Liver (tissue), 9 donors: Measurements from ENCODE around the gene STN1. TPM values are rescaled to one million over a fixed set of nuclear protein-coding genes. Genes with fewer than 3 reads are reported as not detected.

Experiments used
- DNase-seq: peaks from one replicate; pipeline ENCODE4 v3.0.0-alpha.2; 2017; ENCODE audit warnings: low spot score
- H3K27ac ChIP-seq, 2 donors: one replicate each; pipeline ENCODE4 v1.7.0; 2013; ENCODE audit warnings: inconsistent platforms in 2 of 2, low read length in 2 of 2, control low read depth in 1 of 2, low read depth in 1 of 2, mild to moderate bottlenecking in 1 of 2
- H3K27me3 ChIP-seq, 4 donors: one replicate each; pipeline versions ENCODE4 v1.6.1 to v1.7.0; 2013; ENCODE audit warnings: low read length in 3 of 4, inconsistent platforms in 1 of 4, mild to moderate bottlenecking in 1 of 4, moderate library complexity in 1 of 4; ENCODE audit not compliant: control insufficient read depth in 4 of 4, insufficient read depth in 4 of 4
- H3K36me3 ChIP-seq, 4 donors: one replicate each; pipeline versions ENCODE4 v1.6.1 to v1.7.0; 2013; ENCODE audit warnings: low read length in 3 of 4, mild to moderate bottlenecking in 3 of 4, low read depth in 1 of 4, moderate library complexity in 1 of 4; ENCODE audit not compliant: control insufficient read depth in 4 of 4, insufficient read depth in 3 of 4
- H3K4me1 ChIP-seq, 4 donors: one replicate each; pipeline versions ENCODE4 v1.6.1 to v1.7.0; 2013; ENCODE audit warnings: low read length in 3 of 4, mild to moderate bottlenecking in 3 of 4, moderate library complexity in 1 of 4; ENCODE audit not compliant: control insufficient read depth in 4 of 4, insufficient read depth in 4 of 4
- H3K4me3 ChIP-seq, 3 donors: one replicate each; pipeline versions ENCODE4 v1.6.1 to v1.7.0; 2013; ENCODE audit warnings: low read length in 3 of 3, control low read depth in 1 of 3, low read depth in 1 of 3, mild to moderate bottlenecking in 1 of 3
- H3K9ac ChIP-seq, 2 donors: one replicate each; pipeline ENCODE4 v1.7.0; 2013; ENCODE audit warnings: low read length in 2 of 2, mild to moderate bottlenecking in 2 of 2, moderate library complexity in 2 of 2, control low read depth in 1 of 2, low read depth in 1 of 2
- H3K9me3 ChIP-seq, 4 donors: one replicate each; pipeline versions ENCODE4 v1.6.1 to v1.7.0; 2013; ENCODE audit warnings: low read length in 3 of 4; ENCODE audit not compliant: control insufficient read depth in 4 of 4
- EGR1 ChIP-seq, 2 donors: IDR thresholded peaks; 2 replicates each; pipeline ENCODE4 v1.6.1; 2016 to 2018; ENCODE audit warnings: antibody characterized with exemption in 2 of 2, low read depth in 2 of 2
- FOXA1 ChIP-seq: IDR thresholded peaks from 2 replicates; pipeline ENCODE4 v1.6.1; 2016; ENCODE audit warnings: antibody characterized with exemption
- FOXA2 ChIP-seq: IDR thresholded peaks from 2 replicates; pipeline ENCODE4 v1.6.1; 2016; ENCODE audit warnings: antibody characterized with exemption
- GABPA ChIP-seq, 2 donors: IDR thresholded peaks in 1 of 2; conservative IDR thresholded peaks in 1 of 2; 2 replicates each; pipeline ENCODE4 v1.6.1; 2016; ENCODE audit warnings: antibody characterized with exemption in 2 of 2, mild to moderate bottlenecking in 1 of 2, moderate library complexity in 1 of 2
- HNF4A ChIP-seq, 2 donors: conservative IDR thresholded peaks; 2 replicates each; pipeline ENCODE4 v1.6.1; 2016; ENCODE audit warnings: antibody characterized with exemption in 2 of 2, mild to moderate bottlenecking in 2 of 2
- HNF4G ChIP-seq: IDR thresholded peaks from 2 replicates; pipeline ENCODE4 v1.6.1; 2016; ENCODE audit warnings: antibody characterized with exemption
- JUND ChIP-seq, 2 donors: IDR thresholded peaks; 2 replicates each; pipeline ENCODE4 v1.6.1; 2016; ENCODE audit warnings: antibody characterized with exemption in 2 of 2
- NR2F2 ChIP-seq: IDR thresholded peaks from 2 replicates; pipeline ENCODE4 v1.6.1; 2016; ENCODE audit warnings: antibody characterized with exemption
- RAD21 ChIP-seq, 2 donors: IDR thresholded peaks; 2 replicates each; pipeline ENCODE4 v1.6.1; 2016; ENCODE audit warnings: antibody characterized with exemption in 2 of 2, mild to moderate bottlenecking in 2 of 2
- REST ChIP-seq: IDR thresholded peaks from 2 replicates; pipeline ENCODE4 v1.6.1; 2016; ENCODE audit warnings: antibody characterized with exemption, mild to moderate bottlenecking
- RXRA ChIP-seq, 2 donors: IDR thresholded peaks; 2 replicates each; pipeline ENCODE4 v1.6.1; 2017 to 2018; ENCODE audit warnings: antibody characterized with exemption in 2 of 2, mild to moderate bottlenecking in 1 of 2
- SP1 ChIP-seq: IDR thresholded peaks from 2 replicates; pipeline ENCODE4 v1.6.1; 2018; ENCODE audit warnings: antibody characterized with exemption, mild to moderate bottlenecking
- TAF1 ChIP-seq: conservative IDR thresholded peaks from 2 replicates; pipeline ENCODE4 v1.6.1; 2016; ENCODE audit warnings: antibody characterized with exemption, mild to moderate bottlenecking
- YY1 ChIP-seq: IDR thresholded peaks from 2 replicates; pipeline ENCODE4 v1.6.1; 2016; ENCODE audit warnings: antibody characterized with exemption, mild to moderate bottlenecking
- ZBTB33 ChIP-seq: IDR thresholded peaks from 2 replicates; pipeline ENCODE4 v1.6.1; 2016; ENCODE audit warnings: antibody characterized with exemption
- WGBS: extraction: QIAGEN DNeasy Blood & Tissue Kit; methylation state at CpG from one replicate; pipeline ENCODE4 v1.1.7; 2013; 5-methylcytosine and 5-hydroxymethylcytosine counted together
- polyA plus RNA-seq, 2 donors: library from polyadenylated mRNA; stranded (reverse) in 1 of 2; unstranded in 1 of 2; fragments of 200-250 nt in 1 of 2; fragments of >200 nt in 1 of 2; fragmentation: Nextera tagmentation in 1 of 2; extraction: Ambion mirVana in 1 of 2; gene quantifications; one replicate each; pipeline versions ENCODE4 v1.2.1 to v1.2.3, GENCODE V29; 2013 to 2015
- total RNA-seq, 2 donors: library from RNA; depleted of rRNA; stranded (reverse); fragments of >200 nt; gene quantifications; one replicate each; pipeline ENCODE4 v1.2.3, GENCODE V29; 2014
- TF ChIP-seq, protein P1 (sequence below): IDR thresholded peaks from 2 replicates; pipeline ENCODE4 v1.6.1; 2016; ENCODE audit warnings: antibody characterized with exemption
- TF ChIP-seq, protein P2 (sequence below): fragments of 150-350 bp; IDR thresholded peaks from 2 replicates; pipeline ENCODE4 v1.5.1; 2017; ENCODE audit warnings: improper control_type of control experiment, low read depth, low read length; ENCODE audit not compliant: missing input control
- TF ChIP-seq, protein P3 (sequence below): IDR thresholded peaks from 2 replicates; pipeline ENCODE4 v1.6.1; 2016; ENCODE audit warnings: antibody characterized with exemption
- donor health status: healthy.
- donor health status: healthy.
- donor health status: healthy.
- donor health status: healthy.
- donor health status: healthy.

Gene STN1
- total and polyA plus RNA-seq, 4 donors: 6.9 to 12.9 (median 8.0) TPM

DNA sequence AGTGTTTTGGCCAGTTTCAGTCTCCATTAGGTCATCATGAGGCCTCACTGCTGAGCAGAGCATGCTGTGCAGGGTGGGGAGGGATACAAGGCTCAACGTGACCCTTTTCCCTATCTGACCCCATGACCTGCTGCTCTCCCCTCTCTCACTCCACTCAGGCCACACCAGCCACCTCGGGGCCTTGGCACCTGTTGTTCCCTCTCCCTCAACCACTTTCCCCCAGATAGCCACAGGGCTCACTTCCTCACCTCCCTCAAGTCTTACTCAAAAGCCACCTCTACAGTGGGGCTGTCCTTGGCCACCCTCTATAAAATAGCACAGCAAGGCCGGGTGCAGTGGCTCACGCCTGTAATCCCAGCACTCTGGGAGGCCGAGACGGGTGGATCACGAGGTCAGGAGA is 76.5 kb downstream of the STN1 start:
- Histone ChIP-seq H3K9me3 (no peaks in the 10 kb centered on the region), H3K4me1 (peaks cover 2 to 7% (median 4%) of the 10 kb centered on the region in 4 donors), H3K27ac (no peak overlapping the region), H3K36me3 (no peaks in the 10 kb centered on the region), H3K4me3 (no peak overlapping the region), H3K27me3 (no peaks in the 10 kb centered on the region), H3K9ac (no peak overlapping the region)
- TF ChIP-seq GABPA (IDR thresholded peaks at IDR 0.05 in 1 of 2, conservative IDR thresholded peaks at IDR 0.05 in 1 of 2): no peak
- no peak for TF ChIP-seq NR2F2
- no peak for TF ChIP-seq FOXA1
- TF ChIP-seq, protein P1, sequence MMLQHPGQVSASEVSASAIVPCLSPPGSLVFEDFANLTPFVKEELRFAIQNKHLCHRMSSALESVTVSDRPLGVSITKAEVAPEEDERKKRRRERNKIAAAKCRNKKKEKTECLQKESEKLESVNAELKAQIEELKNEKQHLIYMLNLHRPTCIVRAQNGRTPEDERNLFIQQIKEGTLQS: no peak
- no peak for TF ChIP-seq EGR1 (IDR thresholded peaks at IDR 0.05; ENCODE audit: low read depth in 2 of 2)
- TF ChIP-seq HNF4A (conservative IDR thresholded peaks at IDR 0.05): no peak
- no peak for TF ChIP-seq YY1
- no peak for TF ChIP-seq HNF4G
- TF ChIP-seq TAF1: no peak
- TF ChIP-seq SP1: no peak
- TF ChIP-seq REST: no peak
- no peak for TF ChIP-seq RXRA (IDR thresholded peaks at IDR 0.05)
- TF ChIP-seq, protein P2, sequence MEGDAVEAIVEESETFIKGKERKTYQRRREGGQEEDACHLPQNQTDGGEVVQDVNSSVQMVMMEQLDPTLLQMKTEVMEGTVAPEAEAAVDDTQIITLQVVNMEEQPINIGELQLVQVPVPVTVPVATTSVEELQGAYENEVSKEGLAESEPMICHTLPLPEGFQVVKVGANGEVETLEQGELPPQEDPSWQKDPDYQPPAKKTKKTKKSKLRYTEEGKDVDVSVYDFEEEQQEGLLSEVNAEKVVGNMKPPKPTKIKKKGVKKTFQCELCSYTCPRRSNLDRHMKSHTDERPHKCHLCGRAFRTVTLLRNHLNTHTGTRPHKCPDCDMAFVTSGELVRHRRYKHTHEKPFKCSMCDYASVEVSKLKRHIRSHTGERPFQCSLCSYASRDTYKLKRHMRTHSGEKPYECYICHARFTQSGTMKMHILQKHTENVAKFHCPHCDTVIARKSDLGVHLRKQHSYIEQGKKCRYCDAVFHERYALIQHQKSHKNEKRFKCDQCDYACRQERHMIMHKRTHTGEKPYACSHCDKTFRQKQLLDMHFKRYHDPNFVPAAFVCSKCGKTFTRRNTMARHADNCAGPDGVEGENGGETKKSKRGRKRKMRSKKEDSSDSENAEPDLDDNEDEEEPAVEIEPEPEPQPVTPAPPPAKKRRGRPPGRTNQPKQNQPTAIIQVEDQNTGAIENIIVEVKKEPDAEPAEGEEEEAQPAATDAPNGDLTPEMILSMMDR: no peak
- TF ChIP-seq JUND (IDR thresholded peaks at IDR 0.05): no peak
- no peak for TF ChIP-seq RAD21 (IDR thresholded peaks at IDR 0.05)
- TF ChIP-seq FOXA2: no peak
- no peak for TF ChIP-seq ZBTB33
- DNase-seq: no peak
- WGBS: 89% methylated on average over 7 of the region's 7 CpGs

GRCh38 chr10:103840740-103841070 is 77.3 kb downstream of the STN1 start:
- Histone ChIP-seq H3K36me3 (no peaks in the 10 kb centered on the region), H3K9me3 (no peaks in the 10 kb centered on the region), H3K27ac (no peak overlapping the region), H3K9ac (no peak overlapping the region), H3K4me1 (peaks cover 2 to 8% (median 7%) of the 10 kb centered on the region in 4 donors), H3K4me3 (no peak overlapping the region), H3K27me3 (no peaks in the 10 kb centered on the region)
- WGBS: 92% methylated on average over 4 of the region's 4 CpGs
- TF ChIP-seq YY1 (no peak), GABPA (IDR thresholded peaks at IDR 0.05 in 1 of 2, conservative IDR thresholded peaks at IDR 0.05 in 1 of 2) (no peak), HNF4A (conservative IDR thresholded peaks at IDR 0.05) (no peak), FOXA2 (no peak), RXRA (IDR thresholded peaks at IDR 0.05) (no peak), EGR1 (IDR thresholded peaks at IDR 0.05; ENCODE audit: low read depth in 2 of 2) (no peak), JUND (IDR thresholded peaks at IDR 0.05) (no peak), HNF4G (no peak), REST (no peak)
- TF ChIP-seq, protein P3, sequence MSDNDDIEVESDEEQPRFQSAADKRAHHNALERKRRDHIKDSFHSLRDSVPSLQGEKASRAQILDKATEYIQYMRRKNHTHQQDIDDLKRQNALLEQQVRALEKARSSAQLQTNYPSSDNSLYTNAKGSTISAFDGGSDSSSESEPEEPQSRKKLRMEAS: no peak
- TF ChIP-seq, protein P2: no peak
- DNase-seq: no peak
